SK-N-MC (cell line): ENCODE results near the gene MAP10.
"Not testable (repeated sequence)": the region's sequence is repeated elsewhere in the genome, so short reads cannot be mapped to it uniquely, and the experiment has no call there.

ENCODE experiments used
- DNase-seq: peaks from one replicate; pipeline ENCODE4 v3.0.0-alpha.2; 2011; ENCODE audit warnings: low read depth, low spot score
- H3K27ac ChIP-seq: fragments of 200-600 bp; sonication (generic); 2 replicates; pipeline ENCODE4 v1.5.1; 2016; ENCODE audit warnings: mixed run types
- H3K36me3 ChIP-seq: fragments of 200-600 bp; sonication (generic); 2 replicates; pipeline ENCODE4 v1.6.1; 2017; ENCODE audit warnings: antibody characterized with exemption, low read length, mixed read lengths; ENCODE audit not compliant: insufficient read depth
- H3K4me3 ChIP-seq: fragments of 200-600 bp; sonication (generic); 2 replicates; pipeline ENCODE4 v1.5.1; 2016
- H3K9ac ChIP-seq: fragments of 200-600 bp; sonication (generic); 2 replicates; pipeline ENCODE4 v1.8.0; 2017; ENCODE audit warnings: mixed run types, mixed read lengths; ENCODE audit not compliant: insufficient read length
- H3K9me3 ChIP-seq: fragments of 200-600 bp; sonication (generic); 2 replicates; pipeline ENCODE4 v1.6.1; 2017; ENCODE audit warnings: low read depth, mild to moderate bottlenecking, antibody characterized with exemption, low read length, moderate library complexity, mixed read lengths
- EZH2 ChIP-seq: fragments of 200-600 bp; sonication (generic); IDR thresholded peaks from one replicate; pipeline ENCODE4 v1.6.1; 2017; ENCODE audit warnings: antibody characterized with exemption
- FOXP2 ChIP-seq: optimal IDR thresholded peaks from 2 replicates; pipeline ENCODE3; 2011; ENCODE audit warnings: mild to moderate bottlenecking, moderate library complexity; ENCODE audit not compliant: insufficient read depth; ENCODE audit errors: extremely low read length, control extremely low read depth
- POLR2AphosphoS5 ChIP-seq: IDR thresholded peaks from 2 replicates; pipeline ENCODE4 v1.6.1; 2012; ENCODE audit warnings: mild to moderate bottlenecking, low read depth, low read length, borderline replicate concordance

Gene MAP10

GRCh38 chr1:232769733-232770132, 35.5 kb upstream of the MAP10 start:
- Histone ChIP-seq H3K27ac (no peak overlapping the region), H3K9me3 (no peaks in the 10 kb centered on the region), H3K36me3 (no peaks in the 10 kb centered on the region), H3K4me3 (no peak overlapping the region), H3K9ac (no peak overlapping the region)
- no peak for DNase-seq
- TF ChIP-seq FOXP2 (no peak), EZH2 (no peak), POLR2AphosphoS5 (no peak)

GRCh38 chr1:232773752-232774151, 31.5 kb upstream of the MAP10 start:
- TF ChIP-seq EZH2 = no peak
- TF ChIP-seq FOXP2 = no peak
- no peak for TF ChIP-seq POLR2AphosphoS5
- Histone ChIP-seq H3K27ac (no peak overlapping the region), H3K36me3 (no peaks in the 10 kb centered on the region), H3K4me3 (no peak overlapping the region), H3K9ac (no peak overlapping the region), H3K9me3 (no peaks in the 10 kb centered on the region)
- DNase-seq = no peak

- no peaks in the 10 kb centered on the region for H3K9me3 ChIP-seq
- TF ChIP-seq POLR2AphosphoS5 (no peak), EZH2 (no peak)
- H3K36me3 ChIP-seq = no peaks in the 10 kb centered on the region
- DNase-seq = peak; percentile 74
- H3K27ac ChIP-seq = peak overlapping the region; percentile 11; the same call in 1 of the 2 replicates
- 0 out of 2 replicates have a peak overlapping the region, but pooled peaks have one; percentile 41 for H3K4me3 ChIP-seq
- no peak overlapping the region for H3K9ac ChIP-seq
Measured at GRCh38 chr1:232776526-232777106, 28.6 kb upstream of the MAP10 start.

- Histone ChIP-seq H3K27ac (no peak overlapping the region), H3K36me3 (no peaks in the 10 kb centered on the region), H3K4me3 (no peak overlapping the region), H3K9ac (no peak overlapping the region), H3K9me3 (no peaks in the 10 kb centered on the region)
- DNase-seq = no peak
- no peak for TF ChIP-seq FOXP2
- TF ChIP-seq EZH2 = no peak
- no peak for TF ChIP-seq POLR2AphosphoS5
Measured at GRCh38 chr1:232780354-232780753, 24.9 kb upstream of the MAP10 start.

GRCh38 chr1:232784794-232785193, 20.4 kb upstream of the MAP10 start:
- no peak for TF ChIP-seq POLR2AphosphoS5
- TF ChIP-seq EZH2 = no peak
- no peak for TF ChIP-seq FOXP2
- H3K9me3 ChIP-seq = no peaks in the 10 kb centered on the region
- DNase-seq = no peak

GRCh38 chr1:232785630-232786029, 19.6 kb upstream of the MAP10 start:
- H3K36me3 ChIP-seq, DNase-seq, H3K27ac ChIP-seq, H3K9ac ChIP-seq, H3K9me3 ChIP-seq, H3K4me3 ChIP-seq: not testable (repeated sequence)

More at GRCh38 chr1:232784794-232785193, 20.4 kb upstream of the MAP10 start:
- no peak overlapping the region for H3K9ac ChIP-seq
- H3K36me3 ChIP-seq = no peaks in the 10 kb centered on the region
- H3K27ac ChIP-seq = no peak overlapping the region
- no peak overlapping the region for H3K4me3 ChIP-seq

GRCh38 chr1:232786845-232787455, 18.3 kb upstream of the MAP10 start:
- Histone ChIP-seq H3K9ac (no peak overlapping the region), H3K27ac (no peak overlapping the region), H3K4me3 (no peak overlapping the region), H3K9me3 (no peaks in the 10 kb centered on the region), H3K36me3 (no peaks in the 10 kb centered on the region)
- no peak for DNase-seq
- TF ChIP-seq EZH2 = no peak
- TF ChIP-seq FOXP2 = no peak
- no peak for TF ChIP-seq POLR2AphosphoS5

GRCh38 chr1:232788235-232788872, 16.9 kb upstream of the MAP10 start:
- no peak for DNase-seq
- no peak overlapping the region for H3K9ac ChIP-seq
- no peak overlapping the region for H3K4me3 ChIP-seq
- no peak overlapping the region for H3K27ac ChIP-seq
- H3K36me3 ChIP-seq = no peaks in the 10 kb centered on the region
- no peaks in the 10 kb centered on the region for H3K9me3 ChIP-seq
- TF ChIP-seq POLR2AphosphoS5 (no peak), EZH2 (no peak), FOXP2 (no peak)

- no peak for DNase-seq
- TF ChIP-seq POLR2AphosphoS5 = no peak
- no peak for TF ChIP-seq EZH2
- TF ChIP-seq FOXP2 = no peak
- no peak overlapping the region for H3K4me3 ChIP-seq
- H3K9me3 ChIP-seq = no peaks in the 10 kb centered on the region
- H3K9ac ChIP-seq = no peak overlapping the region
- H3K27ac ChIP-seq = no peak overlapping the region
- no peaks in the 10 kb centered on the region for H3K36me3 ChIP-seq
Measured at GRCh38 chr1:232789651-232790050, 15.6 kb upstream of the MAP10 start.
